Small intestine (tissue), 7 donors: ENCODE measurements around the gene FOSL2. TPM values are rescaled to one million over a fixed set of nuclear protein-coding genes. Genes with fewer than 3 reads are reported as not detected.
"Not testable (repeated sequence)": the region's sequence is repeated elsewhere in the genome, so short reads cannot be mapped to it uniquely, and the experiment has no call there.

Experiments
- DNase-seq, 2 donors: peaks; one replicate each; pipeline versions ENCODE4 v3.0.0 to v3.0.0-alpha.2; 2013
- FAIRE-seq: peaks from 2 replicates; lab custom pipeline; 2012; peaks lifted over from hg19 to GRCh38; lab: Jason Lieb, UNC
- H3K27ac ChIP-seq, 3 donors: one replicate each; pipeline ENCODE4 v1.5.1; 2013; ENCODE audit warnings: low read length in 2 of 3, mild to moderate bottlenecking in 2 of 3, control low read depth in 1 of 3, inconsistent platforms in 1 of 3, low read depth in 1 of 3, moderate library complexity in 1 of 3
- H3K27me3 ChIP-seq, 3 donors: one replicate each; pipeline ENCODE4 v1.6.1; 2013; ENCODE audit warnings: low read length in 3 of 3, inconsistent platforms in 1 of 3; ENCODE audit not compliant: control insufficient read depth in 3 of 3, insufficient read depth in 3 of 3
- H3K36me3 ChIP-seq, 3 donors: one replicate each; pipeline ENCODE4 v1.6.1; 2013; ENCODE audit warnings: low read length in 3 of 3, inconsistent platforms in 1 of 3, low read depth in 1 of 3, mild to moderate bottlenecking in 1 of 3, moderate library complexity in 1 of 3; ENCODE audit not compliant: control insufficient read depth in 3 of 3, insufficient read depth in 2 of 3
- H3K4me1 ChIP-seq, 3 donors: one replicate each; pipeline ENCODE4 v1.6.1; 2013; ENCODE audit warnings: low read length in 2 of 3, inconsistent platforms in 1 of 3, low read depth in 1 of 3, mild to moderate bottlenecking in 1 of 3, moderate library complexity in 1 of 3; ENCODE audit not compliant: control insufficient read depth in 3 of 3, insufficient read depth in 2 of 3
- H3K4me3 ChIP-seq, 3 donors: one replicate each; pipeline ENCODE4 v1.5.1; 2013; ENCODE audit warnings: low read length in 3 of 3, control low read depth in 1 of 3, inconsistent platforms in 1 of 3, low read depth in 1 of 3, mild to moderate bottlenecking in 1 of 3, moderate library complexity in 1 of 3
- H3K9me3 ChIP-seq, 2 donors: one replicate each; pipeline ENCODE4 v1.6.1; 2013; ENCODE audit warnings: low read depth in 1 of 2, low read length in 1 of 2; ENCODE audit not compliant: control insufficient read depth in 2 of 2, insufficient read depth in 1 of 2
- WGBS, 3 donors: extraction: QIAGEN DNeasy Blood & Tissue Kit; methylation state at CpG; one replicate each; pipeline ENCODE4 v1.1.7; 2013; 5-methylcytosine and 5-hydroxymethylcytosine counted together
- polyA plus RNA-seq, 4 donors: library from polyadenylated mRNA; stranded (reverse) in 3 of 4; unstranded in 1 of 4; fragments of 200-250 nt in 3 of 4; fragments of 120-200 nt in 1 of 4; gene quantifications; one replicate each; pipeline versions ENCODE4 v1.2.1 to v1.2.3, GENCODE V29; 2013
- donor health status: healthy with polysubstance abuse.
- donor health status: control.
- donor health status: control.
- donor health status: Bipolar disorder and iron deficiency.
- donor health status: healthy.

The FOSL2 gene
- polyA plus RNA-seq, 4 donors = 29.2 to 82.6 (median 40.7) TPM

GRCh38 chr2:28371728-28372127 is 20.9 kb upstream of the FOSL2 start:
- 52 to 71% (median 67%) methylated on average over 4 of the region's 4 CpGs for WGBS, 3 donors
- FAIRE-seq, H3K27me3 ChIP-seq, H3K27ac ChIP-seq, H3K36me3 ChIP-seq, H3K9me3 ChIP-seq, H3K4me3 ChIP-seq, DNase-seq: not testable (repeated sequence)
- H3K4me1 ChIP-seq = peaks cover 5 to 37% (median 18%) of the 10 kb centered on the region in 3 donors

GRCh38 chr2:28373854-28374253 is 18.8 kb upstream of the FOSL2 start:
- Histone ChIP-seq H3K27ac (no peak overlapping the region), H3K36me3 (no peaks in the 10 kb centered on the region), H3K27me3 (no peaks in the 10 kb centered on the region), H3K4me1 (peaks cover 4 to 42% (median 25%) of the 10 kb centered on the region in 3 donors), H3K9me3 (no peaks in the 10 kb centered on the region), H3K4me3 (no peak overlapping the region)
- FAIRE-seq = no peak
- WGBS, 3 donors = 65 to 81% (median 75%) methylated on average over 4 of the region's 4 CpGs
- no peak for DNase-seq

GRCh38 chr2:28374331-28374730 is 18.3 kb upstream of the FOSL2 start:
- DNase-seq (no peak), FAIRE-seq (no peak)
- H3K4me1 ChIP-seq = peaks cover 5 to 47% (median 24%) of the 10 kb centered on the region in 3 donors
- H3K27me3 ChIP-seq = no peaks in the 10 kb centered on the region
- H3K4me3 ChIP-seq = no peak overlapping the region
- H3K36me3 ChIP-seq = no peaks in the 10 kb centered on the region
- H3K9me3 ChIP-seq = no peaks in the 10 kb centered on the region
- 84 to 91% (median 84%) methylated on average over 5 of the region's 5 CpGs for WGBS, 3 donors
- no peak overlapping the region for H3K27ac ChIP-seq

- H3K27me3 ChIP-seq = no peaks in the 10 kb centered on the region
- no peak overlapping the region for H3K4me3 ChIP-seq
- 86 to 92% (median 90%) methylated on average over 3 of the region's 3 CpGs for WGBS, 3 donors
- DNase-seq = no peak
- H3K4me1 ChIP-seq = peaks cover 10 to 51% (median 23%) of the 10 kb centered on the region in 3 donors
- H3K9me3 ChIP-seq = no peaks in the 10 kb centered on the region
- H3K27ac ChIP-seq = no peak overlapping the region
- no peak for FAIRE-seq
- no peaks in the 10 kb centered on the region for H3K36me3 ChIP-seq
Measured at GRCh38 chr2:28375236-28375635, 17.4 kb upstream of the FOSL2 start.

- WGBS, 3 donors = 59 to 83% (median 78%) methylated on average over 7 to 8 of the region's 8 CpGs
- DNase-seq (no peak), FAIRE-seq (no peak)
- Histone ChIP-seq H3K27me3 (no peaks in the 10 kb centered on the region), H3K36me3 (no peaks in the 10 kb centered on the region), H3K4me3 (no peak overlapping the region), H3K4me1 (peaks cover 14 to 55% (median 24%) of the 10 kb centered on the region in 3 donors), H3K27ac (peak overlapping the region in 1 of 3 donors; percentile 99), H3K9me3 (no peaks in the 10 kb centered on the region)
Measured at GRCh38 chr2:28375742-28376631, 16.7 kb upstream of the FOSL2 start.

- H3K36me3 ChIP-seq = no peaks in the 10 kb centered on the region
- no peak for FAIRE-seq
- peaks cover 14 to 68% (median 34%) of the 10 kb centered on the region in 3 donors for H3K4me1 ChIP-seq
- H3K27ac ChIP-seq = peak overlapping the region; percentile 68 to 99 (median 99)
- H3K4me3 ChIP-seq = peak overlapping the region in 1 of 3 donors; percentile 13
- H3K27me3 ChIP-seq = no peaks in the 10 kb centered on the region
- H3K9me3 ChIP-seq = no peaks in the 10 kb centered on the region
- 22 to 74% (median 49%) methylated on average over 18 to 19 of the region's 19 CpGs for WGBS, 3 donors
- DNase-seq = peak; percentile 78 to 92
Measured at GRCh38 chr2:28377195-28377816, 15.4 kb upstream of the FOSL2 start.

GRCh38 chr2:28377984-28378678 is 14.5 kb upstream of the FOSL2 start:
- H3K4me3 ChIP-seq = no peak overlapping the region
- no peak for FAIRE-seq
- H3K27me3 ChIP-seq = no peaks in the 10 kb centered on the region
- peak overlapping the region; percentile 68 to 99 (median 99) for H3K27ac ChIP-seq
- no peaks in the 10 kb centered on the region for H3K36me3 ChIP-seq
- no peaks in the 10 kb centered on the region for H3K9me3 ChIP-seq
- peaks cover 14 to 76% (median 41%) of the 10 kb centered on the region in 3 donors for H3K4me1 ChIP-seq
- peak; percentile 74 to 98 for DNase-seq
- WGBS, 3 donors = 7 to 61% (median 49%) methylated on average over 9 of the region's 9 CpGs
